Endodermal cell (in vitro differentiated cells): ENCODE measurements around the gene TACC2. TPM values are rescaled to one million over a fixed set of nuclear protein-coding genes. Genes with fewer than 3 reads are reported as not detected.

Source experiments
- DNase-seq: peaks from one replicate; pipeline ENCODE4 v3.0.0-alpha.2; 2017
- H3K27ac ChIP-seq: 2 replicates; pipeline ENCODE4 v1.5.1; 2013; ENCODE audit warnings: mild to moderate bottlenecking, low read depth, low read length, moderate library complexity
- H3K27me3 ChIP-seq: 2 replicates; pipeline ENCODE4 v1.6.1; 2013; ENCODE audit warnings: mild to moderate bottlenecking, low read length, moderate library complexity; ENCODE audit not compliant: insufficient read depth, control insufficient read depth, poor library complexity, severe bottlenecking
- H3K36me3 ChIP-seq: 2 replicates; pipeline ENCODE4 v1.7.0; 2013; ENCODE audit warnings: mild to moderate bottlenecking, low read length, moderate library complexity; ENCODE audit not compliant: control insufficient read depth, insufficient read depth
- H3K4me1 ChIP-seq: one replicate; pipeline ENCODE4 v1.7.0; 2013; ENCODE audit warnings: low read length; ENCODE audit not compliant: control insufficient read depth, insufficient read depth
- H3K4me3 ChIP-seq: 2 replicates; pipeline ENCODE4 v1.5.1; 2013; ENCODE audit warnings: mild to moderate bottlenecking, low read length, moderate library complexity
- H3K9ac ChIP-seq: 2 replicates; pipeline ENCODE4 v1.6.1; 2013; ENCODE audit warnings: mild to moderate bottlenecking, low read length, moderate library complexity; ENCODE audit not compliant: poor library complexity, severe bottlenecking; ENCODE audit errors: extremely low read depth
- H3K9me3 ChIP-seq: 2 replicates; pipeline ENCODE4 v1.6.1; 2013; ENCODE audit warnings: mild to moderate bottlenecking, low read length, moderate library complexity; ENCODE audit not compliant: control insufficient read depth
- H3K27ac Mint-ChIP-seq: 2 replicates; pipeline ENCODE4 v1.8.0; 2020; ENCODE audit warnings: mixed read lengths
- H3K27me3 Mint-ChIP-seq: 2 replicates; pipeline ENCODE4 v1.8.0; 2021; ENCODE audit warnings: mild to moderate bottlenecking, mixed read lengths; ENCODE audit not compliant: insufficient read depth
- H3K36me3 Mint-ChIP-seq: 2 replicates; pipeline ENCODE4 v1.8.0; 2020; ENCODE audit warnings: low read depth, mixed read lengths
- H3K4me1 Mint-ChIP-seq: 2 replicates; pipeline ENCODE4 v1.8.0; 2020; ENCODE audit warnings: mixed read lengths
- H3K4me3 Mint-ChIP-seq: 2 replicates; pipeline ENCODE4 v1.8.0; 2020; ENCODE audit warnings: mild to moderate bottlenecking, moderate library complexity, mixed read lengths
- H3K9me3 Mint-ChIP-seq: 2 replicates; pipeline ENCODE4 v1.8.0; 2020; ENCODE audit warnings: mild to moderate bottlenecking, mixed read lengths
- WGBS, 2 experiments: methylation state at CpG; one replicate each; pipeline versions ENCODE4 v1.1.5 to v1.1.7; 2013; ENCODE audit warnings: missing lambda C conversion rate in 2 of 2, mixed read lengths in 1 of 2; ENCODE audit not compliant: insufficient coverage in 1 of 2, insufficient read length in 1 of 2; 5-methylcytosine and 5-hydroxymethylcytosine counted together
- total RNA-seq, 2 donors: library from RNA; stranded (reverse); fragmentation: NEBNext Ultra II Directional in 1 of 2; extraction: Animal tissue kit (Norgen Biotek cat#: 25700) in 1 of 2; gene quantifications; 2 replicates in 1 of 2; 3 replicates in 1 of 2; pipeline ENCODE4 v1.2.1, GENCODE V29; 2021
- TF ChIP-seq, protein P1 (sequence below): fragments of 200-600 bp; sonication (generic); conservative IDR thresholded peaks from 2 replicates; pipeline ENCODE4 v1.5.0; 2021; ENCODE audit warnings: antibody characterized with exemption, mild to moderate bottlenecking

The TACC2 gene
- total RNA-seq, 2 donors from 2014 or later: 24.5 to 34.1 TPM

DNA sequence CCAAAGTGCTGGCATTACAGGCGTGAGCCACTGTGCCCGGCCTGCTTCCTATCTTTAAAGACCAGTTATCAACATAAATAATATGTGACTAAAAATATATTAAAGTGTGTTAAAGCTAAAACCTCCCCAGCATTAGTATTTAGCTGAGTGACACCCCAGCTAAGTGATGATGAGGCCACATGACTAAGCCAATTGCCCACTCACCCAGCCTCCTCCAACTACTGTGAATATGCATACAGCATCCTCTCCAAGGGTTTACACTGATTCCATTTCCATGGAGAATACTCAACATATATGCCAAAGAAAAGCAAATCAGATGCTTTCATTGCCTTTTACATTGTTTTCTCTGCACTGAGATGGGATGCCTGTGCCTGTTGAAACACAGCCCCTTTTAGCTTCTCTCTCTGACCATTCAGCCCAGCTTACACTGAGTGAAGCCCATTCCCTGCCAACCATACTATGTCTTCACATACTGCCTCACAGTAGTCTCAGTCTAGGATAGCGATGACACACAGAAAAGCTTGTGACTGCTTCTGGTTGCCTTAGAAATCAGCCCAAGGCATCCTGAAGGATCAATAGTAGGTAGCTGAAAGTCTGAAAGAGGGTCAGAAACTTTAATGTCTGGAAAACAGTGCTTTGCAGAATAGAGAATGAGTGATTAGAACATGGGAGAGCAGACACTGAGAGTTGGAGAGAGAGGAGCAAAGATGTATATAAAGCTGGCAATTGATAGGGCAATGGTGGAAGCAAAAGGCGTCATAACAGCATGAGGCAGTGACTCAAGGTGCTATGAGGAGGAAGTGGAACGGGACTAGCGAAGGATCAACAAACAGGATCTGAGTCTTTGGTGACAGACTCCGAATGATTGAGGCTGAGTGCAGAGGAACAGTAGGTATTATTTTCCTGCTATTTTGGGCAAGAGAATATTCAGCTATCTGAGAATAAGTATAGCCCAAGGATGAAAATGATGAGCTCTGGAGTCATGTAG lies 41.3 kb upstream of the TACC2 start:
- Mint-ChIP-seq H3K4me1 (peaks cover 5% of the 10 kb centered on the region), H3K27me3 (no peaks in the 10 kb centered on the region), H3K36me3 (no peaks in the 10 kb centered on the region), H3K27ac (no peak overlapping the region), H3K4me3 (no peak overlapping the region), H3K9me3 (no peaks in the 10 kb centered on the region)
- no peak overlapping the region for H3K9ac ChIP-seq
- H3K9me3 ChIP-seq: no peaks in the 10 kb centered on the region
- H3K4me3 ChIP-seq: no peak overlapping the region
- 93 to 95% methylated on average over 5 to 7 of the region's 7 CpGs for WGBS, 2 experiments
- H3K27me3 ChIP-seq: no peaks in the 10 kb centered on the region
- TF ChIP-seq, protein P1, sequence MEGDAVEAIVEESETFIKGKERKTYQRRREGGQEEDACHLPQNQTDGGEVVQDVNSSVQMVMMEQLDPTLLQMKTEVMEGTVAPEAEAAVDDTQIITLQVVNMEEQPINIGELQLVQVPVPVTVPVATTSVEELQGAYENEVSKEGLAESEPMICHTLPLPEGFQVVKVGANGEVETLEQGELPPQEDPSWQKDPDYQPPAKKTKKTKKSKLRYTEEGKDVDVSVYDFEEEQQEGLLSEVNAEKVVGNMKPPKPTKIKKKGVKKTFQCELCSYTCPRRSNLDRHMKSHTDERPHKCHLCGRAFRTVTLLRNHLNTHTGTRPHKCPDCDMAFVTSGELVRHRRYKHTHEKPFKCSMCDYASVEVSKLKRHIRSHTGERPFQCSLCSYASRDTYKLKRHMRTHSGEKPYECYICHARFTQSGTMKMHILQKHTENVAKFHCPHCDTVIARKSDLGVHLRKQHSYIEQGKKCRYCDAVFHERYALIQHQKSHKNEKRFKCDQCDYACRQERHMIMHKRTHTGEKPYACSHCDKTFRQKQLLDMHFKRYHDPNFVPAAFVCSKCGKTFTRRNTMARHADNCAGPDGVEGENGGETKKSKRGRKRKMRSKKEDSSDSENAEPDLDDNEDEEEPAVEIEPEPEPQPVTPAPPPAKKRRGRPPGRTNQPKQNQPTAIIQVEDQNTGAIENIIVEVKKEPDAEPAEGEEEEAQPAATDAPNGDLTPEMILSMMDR: no peak
- H3K4me1 ChIP-seq: no peaks in the 10 kb centered on the region
- DNase-seq: no peak
- H3K36me3 ChIP-seq: no peaks in the 10 kb centered on the region
- no peak overlapping the region for H3K27ac ChIP-seq

DNA sequence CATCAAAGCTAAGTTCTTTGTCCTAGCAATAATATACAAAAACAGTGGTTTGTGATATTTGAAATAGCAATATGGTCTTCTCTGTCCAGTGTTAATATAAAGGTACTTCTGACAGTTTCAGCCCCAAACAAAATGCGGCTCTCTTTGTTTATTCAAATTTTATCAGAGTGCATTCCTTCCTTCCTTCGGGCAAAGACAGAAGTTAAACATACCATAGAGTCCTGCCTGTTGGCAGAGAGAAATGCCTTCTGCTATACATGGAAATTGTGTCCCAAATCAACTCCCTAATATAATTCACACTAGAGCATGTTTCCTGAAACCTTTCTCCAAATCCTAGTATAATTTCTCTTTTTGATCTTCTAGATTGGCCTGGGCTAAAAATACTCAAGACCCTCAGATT lies 39.9 kb upstream of the TACC2 start:
- H3K4me1 Mint-ChIP-seq: peaks cover 5% of the 10 kb centered on the region
- Histone ChIP-seq H3K27me3 (no peaks in the 10 kb centered on the region), H3K4me1 (no peaks in the 10 kb centered on the region), H3K36me3 (no peaks in the 10 kb centered on the region), H3K9ac (no peak overlapping the region), H3K4me3 (no peak overlapping the region), H3K27ac (no peak overlapping the region), H3K9me3 (no peaks in the 10 kb centered on the region)
- H3K27me3 Mint-ChIP-seq: no peaks in the 10 kb centered on the region
- H3K9me3 Mint-ChIP-seq: no peaks in the 10 kb centered on the region
- TF ChIP-seq, protein P1: no peak
- no peak overlapping the region for H3K27ac Mint-ChIP-seq
- H3K36me3 Mint-ChIP-seq: peaks cover 2% of the 10 kb centered on the region
- 92 to 94% methylated on average over 2 of the region's 2 CpGs for WGBS, 2 experiments
- H3K4me3 Mint-ChIP-seq: no peak overlapping the region
- DNase-seq: no peak

DNA sequence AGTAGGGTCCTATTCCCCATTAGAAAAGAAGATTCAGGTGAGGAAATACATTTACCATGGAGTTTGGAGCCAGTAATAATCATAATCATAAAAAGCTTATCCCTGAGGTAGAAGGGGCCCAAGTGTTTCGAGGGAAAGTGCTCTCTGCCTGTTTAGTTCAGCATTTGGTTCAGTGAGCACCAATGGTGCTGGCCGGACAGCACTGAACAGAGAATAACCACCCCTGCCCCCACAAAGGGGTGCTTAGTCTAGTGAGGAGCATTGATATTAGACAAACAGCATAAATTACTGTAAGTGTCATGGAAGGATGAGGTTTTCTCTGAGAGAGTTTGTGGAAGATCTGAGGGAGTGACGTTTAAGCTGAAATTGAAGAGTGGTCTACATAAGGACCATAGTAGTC lies 39.5 kb upstream of the TACC2 start:
- no peak overlapping the region for H3K4me3 Mint-ChIP-seq

More for the DNA sequence above, 39.5 kb upstream of the TACC2 start:
- WGBS, 2 experiments: 90 to 92% methylated on average over 3 of the region's 3 CpGs
- peaks cover 5% of the 10 kb centered on the region for H3K4me1 Mint-ChIP-seq
- Histone ChIP-seq H3K4me1 (no peaks in the 10 kb centered on the region), H3K4me3 (no peak overlapping the region), H3K36me3 (no peaks in the 10 kb centered on the region), H3K9ac (no peak overlapping the region), H3K27ac (no peak overlapping the region), H3K9me3 (no peaks in the 10 kb centered on the region), H3K27me3 (no peaks in the 10 kb centered on the region)
- DNase-seq: no peak
- no peak overlapping the region for H3K27ac Mint-ChIP-seq
- TF ChIP-seq, protein P1: no peak
- H3K27me3 Mint-ChIP-seq: no peaks in the 10 kb centered on the region
- no peaks in the 10 kb centered on the region for H3K9me3 Mint-ChIP-seq
- peaks cover 2% of the 10 kb centered on the region for H3K36me3 Mint-ChIP-seq
